Mesothelial cell of epicardium (in vitro differentiated cells): ENCODE results near the gene GNS. TPM values are rescaled to one million over a fixed set of nuclear protein-coding genes. Genes with fewer than 3 reads are reported as not detected.

Experiments
- DNase-seq, 2 experiments: peaks; one replicate each; pipeline ENCODE4 v3.0.0; 2021; ENCODE audit warnings: low spot score in 2 of 2; ENCODE audit not compliant: unreplicated experiment in 2 of 2
- H3K27ac Mint-ChIP-seq: 2 replicates; pipeline ENCODE4 v1.8.0; 2021; ENCODE audit warnings: mixed read lengths
- H3K27me3 Mint-ChIP-seq: 2 replicates; pipeline ENCODE4 v1.8.0; 2021; ENCODE audit warnings: low read depth, mixed read lengths
- H3K36me3 Mint-ChIP-seq: 2 replicates; pipeline ENCODE4 v1.8.0; 2021; ENCODE audit warnings: mixed read lengths
- H3K4me1 Mint-ChIP-seq: 2 replicates; pipeline ENCODE4 v1.8.0; 2021; ENCODE audit warnings: mixed read lengths
- H3K4me3 Mint-ChIP-seq: 2 replicates; pipeline ENCODE4 v1.8.0; 2021; ENCODE audit warnings: mild to moderate bottlenecking, moderate library complexity, mixed read lengths
- H3K9me3 Mint-ChIP-seq: 2 replicates; pipeline ENCODE4 v1.8.0; 2021; ENCODE audit warnings: mixed read lengths
- CTCF ChIP-seq: fragments of 200-600 bp; sonication (generic); IDR thresholded peaks from one replicate; pipeline ENCODE4 v1.5.0; 2021; ENCODE audit warnings: antibody characterized with exemption; ENCODE audit not compliant: unreplicated experiment
- total RNA-seq: library from RNA; stranded (reverse); gene quantifications from 3 replicates; pipeline ENCODE4 v1.2.1, GENCODE V29; 2021

The GNS gene
- total RNA-seq, 1 donor from 2014 or later, result 67.4 TPM

- DNase-seq, result no peak
- Mint-ChIP-seq H3K4me1 (peaks cover 3% of the 10 kb centered on the region), H3K4me3 (no peak overlapping the region), H3K27ac (no peak overlapping the region), H3K27me3 (peaks cover 41% of the 10 kb centered on the region), H3K36me3 (no peaks in the 10 kb centered on the region), H3K9me3 (no peaks in the 10 kb centered on the region)
- no peak for TF ChIP-seq CTCF
These were observed 42.2 kb upstream of the GNS start for GRCh38 chr12:64801381-64801780.

- Mint-ChIP-seq H3K9me3 (no peaks in the 10 kb centered on the region), H3K27ac (no peak overlapping the region), H3K27me3 (peaks cover 38% of the 10 kb centered on the region), H3K4me1 (peaks cover 3% of the 10 kb centered on the region), H3K36me3 (no peaks in the 10 kb centered on the region), H3K4me3 (no peak overlapping the region)
- no peak for DNase-seq
- no peak for TF ChIP-seq CTCF
These were observed 41.4 kb upstream of the GNS start for GRCh38 chr12:64800640-64801039.

- no peak for DNase-seq
- H3K27me3 Mint-ChIP-seq, result peaks cover 23% of the 10 kb centered on the region
- TF ChIP-seq CTCF, result no peak
- no peak overlapping the region for H3K27ac Mint-ChIP-seq
- H3K4me3 Mint-ChIP-seq, result no peak overlapping the region
- no peaks in the 10 kb centered on the region for H3K36me3 Mint-ChIP-seq
- peaks cover 3% of the 10 kb centered on the region for H3K4me1 Mint-ChIP-seq
- H3K9me3 Mint-ChIP-seq, result no peaks in the 10 kb centered on the region
These were observed 39.0 kb upstream of the GNS start for GRCh38 chr12:64798165-64798564.

- H3K9me3 Mint-ChIP-seq, result no peaks in the 10 kb centered on the region
- TF ChIP-seq CTCF, result no peak
- DNase-seq, result no peak
- peaks cover 20% of the 10 kb centered on the region for H3K27me3 Mint-ChIP-seq
- H3K36me3 Mint-ChIP-seq, result no peaks in the 10 kb centered on the region
- H3K27ac Mint-ChIP-seq, result no peak overlapping the region
- H3K4me1 Mint-ChIP-seq, result peaks cover 3% of the 10 kb centered on the region
- H3K4me3 Mint-ChIP-seq, result no peak overlapping the region
These were observed 38.0 kb upstream of the GNS start for GRCh38 chr12:64797156-64797555.

GRCh38 chr12:64796205-64796845 is 37.1 kb upstream of the GNS start:
- no peak overlapping the region for H3K4me3 Mint-ChIP-seq
- peaks cover 18% of the 10 kb centered on the region for H3K27me3 Mint-ChIP-seq
- TF ChIP-seq CTCF, result peak; percentile 80
- peak in 1 of 2 experiments; percentile 52 for DNase-seq
- no peaks in the 10 kb centered on the region for H3K36me3 Mint-ChIP-seq
- no peaks in the 10 kb centered on the region for H3K9me3 Mint-ChIP-seq
- no peak overlapping the region for H3K27ac Mint-ChIP-seq
- H3K4me1 Mint-ChIP-seq, result peaks cover 1% of the 10 kb centered on the region

- no peaks in the 10 kb centered on the region for H3K36me3 Mint-ChIP-seq
- no peak for TF ChIP-seq CTCF
- H3K4me3 Mint-ChIP-seq, result no peak overlapping the region
- peaks cover 4% of the 10 kb centered on the region for H3K27me3 Mint-ChIP-seq
- peaks cover 10% of the 10 kb centered on the region for H3K4me1 Mint-ChIP-seq
- H3K9me3 Mint-ChIP-seq, result no peaks in the 10 kb centered on the region
- no peak overlapping the region for H3K27ac Mint-ChIP-seq
- DNase-seq, result no peak
These were observed 35.1 kb upstream of the GNS start for GRCh38 chr12:64794305-64794704.
